GM12872 (cell line): Measurements from ENCODE around the gene FMNL2.

ENCODE experiments used
- TF ChIP-seq, protein P1 (sequence below): IDR thresholded peaks from 3 replicates; pipeline ENCODE4 v1.5.1; 2011; ENCODE audit warnings: low read depth, mild to moderate bottlenecking, low read length, moderate library complexity; ENCODE audit not compliant: insufficient read depth

The FMNL2 gene

GRCh38 chr2:152638590-152638989 is 303.6 kb downstream of the FMNL2 start:
- TF ChIP-seq, protein P1, sequence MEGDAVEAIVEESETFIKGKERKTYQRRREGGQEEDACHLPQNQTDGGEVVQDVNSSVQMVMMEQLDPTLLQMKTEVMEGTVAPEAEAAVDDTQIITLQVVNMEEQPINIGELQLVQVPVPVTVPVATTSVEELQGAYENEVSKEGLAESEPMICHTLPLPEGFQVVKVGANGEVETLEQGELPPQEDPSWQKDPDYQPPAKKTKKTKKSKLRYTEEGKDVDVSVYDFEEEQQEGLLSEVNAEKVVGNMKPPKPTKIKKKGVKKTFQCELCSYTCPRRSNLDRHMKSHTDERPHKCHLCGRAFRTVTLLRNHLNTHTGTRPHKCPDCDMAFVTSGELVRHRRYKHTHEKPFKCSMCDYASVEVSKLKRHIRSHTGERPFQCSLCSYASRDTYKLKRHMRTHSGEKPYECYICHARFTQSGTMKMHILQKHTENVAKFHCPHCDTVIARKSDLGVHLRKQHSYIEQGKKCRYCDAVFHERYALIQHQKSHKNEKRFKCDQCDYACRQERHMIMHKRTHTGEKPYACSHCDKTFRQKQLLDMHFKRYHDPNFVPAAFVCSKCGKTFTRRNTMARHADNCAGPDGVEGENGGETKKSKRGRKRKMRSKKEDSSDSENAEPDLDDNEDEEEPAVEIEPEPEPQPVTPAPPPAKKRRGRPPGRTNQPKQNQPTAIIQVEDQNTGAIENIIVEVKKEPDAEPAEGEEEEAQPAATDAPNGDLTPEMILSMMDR: no peak

DNA sequence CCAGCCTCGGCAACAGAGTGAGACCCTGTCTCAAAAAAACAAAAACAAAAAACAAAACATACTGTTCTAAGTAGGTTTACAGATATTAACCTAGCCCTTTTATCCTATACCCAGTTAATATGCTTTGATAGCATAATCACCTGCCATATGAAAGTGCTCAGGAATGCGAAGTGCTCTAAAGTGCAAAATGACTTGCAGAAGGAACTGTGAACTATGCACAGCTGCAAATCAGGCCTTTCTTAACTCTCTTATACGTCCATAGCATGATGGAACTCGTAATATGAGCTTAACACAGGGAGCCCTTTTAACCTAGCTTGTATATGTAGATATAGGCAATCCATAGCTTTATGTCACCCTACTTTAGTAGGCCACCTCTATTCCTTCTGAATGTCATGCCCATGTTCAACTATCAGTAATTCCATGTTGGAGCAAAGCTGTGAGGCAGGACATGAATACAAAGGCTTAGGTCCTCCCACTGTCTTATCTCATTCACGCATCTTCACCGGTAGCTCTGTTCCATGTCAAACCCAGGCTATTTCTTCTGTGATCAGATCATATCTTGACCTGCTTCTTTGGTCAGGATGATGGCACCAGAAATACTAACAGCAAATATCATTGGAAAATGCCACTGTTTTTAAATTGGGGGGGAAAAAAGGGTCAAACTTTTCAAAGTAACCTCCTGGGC is 309.4 kb downstream of the FMNL2 start:
- TF ChIP-seq, protein P1: no peak

- TF ChIP-seq, protein P1: no peak
Observed at GRCh38 chr2:152646264-152646663, 311.3 kb downstream of the FMNL2 start.

- TF ChIP-seq, protein P1: no peak
Observed at GRCh38 chr2:152646775-152647174, 311.8 kb downstream of the FMNL2 start.

- TF ChIP-seq, protein P1: no peak
Observed at GRCh38 chr2:152647552-152647951, 312.6 kb downstream of the FMNL2 start.

GRCh38 chr2:152648336-152648735 is 313.4 kb downstream of the FMNL2 start:
- TF ChIP-seq, protein P1: no peak

DNA sequence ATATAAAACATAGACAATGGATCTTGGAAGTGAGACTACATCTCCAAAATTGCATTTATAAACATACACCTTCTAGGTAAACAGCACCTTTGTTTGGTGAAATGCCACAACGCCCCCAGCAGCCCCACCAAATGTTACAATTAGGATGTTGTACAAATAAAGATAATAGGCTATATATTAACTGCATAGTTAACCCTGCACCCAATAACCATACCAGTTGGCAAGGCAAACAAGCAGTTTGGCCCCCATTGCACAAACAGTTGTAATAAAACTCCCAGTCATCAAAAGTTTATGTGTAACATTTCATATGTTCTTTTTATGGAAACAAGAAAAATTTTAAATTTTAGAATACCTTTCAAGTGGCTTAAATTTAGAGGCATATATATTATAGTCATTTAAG is 315.0 kb downstream of the FMNL2 start:
- TF ChIP-seq, protein P1: no peak
